Psoas muscle (tissue), 8 donors: Measurements from ENCODE around the gene COLEC12. TPM values are rescaled to one million over a fixed set of nuclear protein-coding genes. Genes with fewer than 3 reads are reported as not detected.

Source experiments
- ATAC-seq, 4 donors: fragments of 200-7000 bp; cut with Tn5 transposase; one replicate each; pipeline ENCODE4 v1.9.1; 2020; ENCODE audit warnings: moderate library complexity in 3 of 4, mild to moderate bottlenecking in 2 of 4
- DNase-seq, 2 donors: peaks; one replicate each; pipeline ENCODE4 v3.0.0-alpha.2; 2020
- H3K27ac ChIP-seq: fragments of 200-600 bp; one replicate; pipeline ENCODE4 v1.8.0; 2022
- H3K27me3 ChIP-seq, 3 donors: fragments of 200-600 bp in 1 of 3; one replicate each; pipeline versions ENCODE4 v1.6.1 to v1.8.0; 2013 to 2022; ENCODE audit warnings: low read length in 2 of 3, mild to moderate bottlenecking in 2 of 3, moderate library complexity in 1 of 3; ENCODE audit not compliant: insufficient read depth in 3 of 3
- H3K36me3 ChIP-seq, 2 donors: fragments of 200-600 bp in 1 of 2; one replicate each; pipeline versions ENCODE4 v1.6.1 to v1.8.0; 2013 to 2022; ENCODE audit warnings: low read depth in 1 of 2, mild to moderate bottlenecking in 1 of 2, moderate library complexity in 1 of 2; ENCODE audit not compliant: insufficient read depth in 1 of 2
- H3K4me1 ChIP-seq: fragments of 200-600 bp; one replicate; pipeline ENCODE4 v1.8.0; 2022
- H3K4me3 ChIP-seq: fragments of 200-600 bp; one replicate; pipeline ENCODE4 v1.8.0; 2022; ENCODE audit warnings: mild to moderate bottlenecking
- H3K9me3 ChIP-seq: fragments of 200-600 bp; one replicate; pipeline ENCODE4 v1.8.0; 2022
- WGBS, 3 donors: extraction: QIAGEN DNeasy Blood & Tissue Kit; methylation state at CpG; one replicate each; pipeline versions ENCODE4 v1.1.6 to v1.1.7; 2013; 5-methylcytosine and 5-hydroxymethylcytosine counted together
- intact Hi-C, 2 donors: fragments of 100-400 bp; cut with DNase I; formaldehyde crosslinking; loops; one replicate each; pipeline versions ENCODE4 v1.11.0 to v1.14.2; 2022
- polyA plus RNA-seq, 3 donors: library from polyadenylated mRNA; stranded (reverse); fragments of 200-250 nt; gene quantifications; one replicate each; pipeline ENCODE4 v1.2.3, GENCODE V29; 2013
- total RNA-seq, 4 donors: library from RNA; stranded (reverse); fragmentation: NEBNext Ultra II Directional in 2 of 4; extraction: Animal tissue kit (Norgen Biotek cat#: 25700) in 2 of 4; gene quantifications; one replicate each; pipeline versions ENCODE4 v1.2.1 to v1.2.4, GENCODE V29; 2021 to 2023
- TF ChIP-seq, protein P1 (sequence below): fragments of 200-600 bp; IDR thresholded peaks from one replicate; pipeline ENCODE4 v1.8.0; 2022; ENCODE audit warnings: antibody characterized with exemption
- donor health status: healthy with polysubstance abuse.
- donor health status: DM: no; HTN: no; CAD: no; lungs with moderate emphysema.
- donor health status: Bipolar disorder and iron deficiency.
- donor health status: healthy.
- donor health status: DM: yes; HTN: yes; CAD: no.
- donor health status: DM: no; HTN: no; CAD: no.
- donor health status: DM: no; HTN: no; CAD: no.
- donor health status: DM: yes; HTN: yes; CAD: no.

COLEC12 gene
- total and polyA plus RNA-seq, 7 donors, result 0.80 to 6.4 (median 3.4) TPM

DNA sequence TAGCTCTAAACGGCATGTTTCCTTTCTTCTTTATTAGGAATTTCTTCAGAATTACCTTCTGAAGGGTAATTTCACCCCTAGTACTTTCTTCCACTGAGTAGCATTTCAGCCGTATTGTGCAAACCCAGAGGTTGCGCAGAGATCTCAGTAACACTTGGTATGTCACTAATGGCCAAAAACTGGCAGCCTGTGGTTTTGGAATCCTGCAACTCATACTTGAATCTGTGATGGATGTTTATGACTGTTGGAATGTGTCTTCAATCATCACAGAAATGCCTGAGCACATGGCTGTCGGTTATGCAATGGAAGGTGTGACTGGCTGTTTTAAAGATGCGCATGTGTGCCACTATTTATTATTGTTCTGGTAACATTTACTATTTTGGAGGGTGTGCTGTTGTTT, 100.0 kb downstream of the COLEC12 start:
- H3K27ac ChIP-seq, result no peak overlapping the region
- no peaks in the 10 kb centered on the region for H3K27me3 ChIP-seq
- DNase-seq (no peak), ATAC-seq (no peak)
- H3K4me3 ChIP-seq, result no peak overlapping the region
- no peaks in the 10 kb centered on the region for H3K36me3 ChIP-seq
- intact Hi-C loops, result no loop called here
- TF ChIP-seq, protein P1, sequence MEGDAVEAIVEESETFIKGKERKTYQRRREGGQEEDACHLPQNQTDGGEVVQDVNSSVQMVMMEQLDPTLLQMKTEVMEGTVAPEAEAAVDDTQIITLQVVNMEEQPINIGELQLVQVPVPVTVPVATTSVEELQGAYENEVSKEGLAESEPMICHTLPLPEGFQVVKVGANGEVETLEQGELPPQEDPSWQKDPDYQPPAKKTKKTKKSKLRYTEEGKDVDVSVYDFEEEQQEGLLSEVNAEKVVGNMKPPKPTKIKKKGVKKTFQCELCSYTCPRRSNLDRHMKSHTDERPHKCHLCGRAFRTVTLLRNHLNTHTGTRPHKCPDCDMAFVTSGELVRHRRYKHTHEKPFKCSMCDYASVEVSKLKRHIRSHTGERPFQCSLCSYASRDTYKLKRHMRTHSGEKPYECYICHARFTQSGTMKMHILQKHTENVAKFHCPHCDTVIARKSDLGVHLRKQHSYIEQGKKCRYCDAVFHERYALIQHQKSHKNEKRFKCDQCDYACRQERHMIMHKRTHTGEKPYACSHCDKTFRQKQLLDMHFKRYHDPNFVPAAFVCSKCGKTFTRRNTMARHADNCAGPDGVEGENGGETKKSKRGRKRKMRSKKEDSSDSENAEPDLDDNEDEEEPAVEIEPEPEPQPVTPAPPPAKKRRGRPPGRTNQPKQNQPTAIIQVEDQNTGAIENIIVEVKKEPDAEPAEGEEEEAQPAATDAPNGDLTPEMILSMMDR, result no peak
- 74 to 78% (median 74%) methylated on average over 5 of the region's 5 CpGs for WGBS, 3 donors
- no peaks in the 10 kb centered on the region for H3K4me1 ChIP-seq
- no peaks in the 10 kb centered on the region for H3K9me3 ChIP-seq

DNA sequence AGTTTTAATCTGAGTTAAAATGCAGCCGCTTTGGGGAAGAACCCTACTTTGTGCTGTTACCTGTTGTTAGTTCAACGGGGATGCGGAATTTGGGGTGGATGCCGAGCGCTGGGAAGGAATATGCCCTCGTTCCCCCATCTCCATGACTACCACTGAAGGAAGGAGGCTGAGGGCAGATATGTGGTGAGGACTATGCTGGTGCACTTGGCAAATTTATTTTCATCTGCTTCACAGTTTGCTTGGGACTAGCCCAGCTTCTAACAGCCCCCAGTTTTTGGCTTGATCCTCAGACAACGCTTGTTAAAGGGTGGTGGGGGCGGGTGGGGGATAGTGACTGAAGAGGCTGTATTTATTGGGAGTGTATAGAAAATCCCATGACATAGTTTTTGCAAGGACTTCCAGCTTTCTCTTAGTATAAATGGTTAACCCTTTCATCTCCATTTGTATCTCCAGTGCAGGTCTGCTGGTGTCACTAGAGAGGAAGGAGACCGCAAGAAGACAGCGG, 100.8 kb downstream of the COLEC12 start:
- Histone ChIP-seq H3K27me3 (no peaks in the 10 kb centered on the region), H3K27ac (no peak overlapping the region), H3K4me1 (no peaks in the 10 kb centered on the region), H3K36me3 (no peaks in the 10 kb centered on the region), H3K9me3 (no peaks in the 10 kb centered on the region), H3K4me3 (no peak overlapping the region)
- TF ChIP-seq, protein P1, result no peak
- intact Hi-C loops, result no loop called here
- WGBS, 3 donors, result 64 to 69% (median 65%) methylated on average over 10 of the region's 10 CpGs
- ATAC-seq, result no peak
- no peak for DNase-seq

GRCh38 chr18:398935-399630, 101.4 kb downstream of the COLEC12 start:
- TF ChIP-seq, protein P1, result no peak
- no peaks in the 10 kb centered on the region for H3K36me3 ChIP-seq
- no peaks in the 10 kb centered on the region for H3K27me3 ChIP-seq
- H3K27ac ChIP-seq, result no peak overlapping the region
- 40 to 57% (median 53%) methylated on average over 8 of the region's 8 CpGs for WGBS, 3 donors
- H3K9me3 ChIP-seq, result no peaks in the 10 kb centered on the region
- ATAC-seq (no peak), DNase-seq (no peak)
- no peak overlapping the region for H3K4me3 ChIP-seq
- intact Hi-C loops, result no loop called here
- H3K4me1 ChIP-seq, result no peaks in the 10 kb centered on the region

DNA sequence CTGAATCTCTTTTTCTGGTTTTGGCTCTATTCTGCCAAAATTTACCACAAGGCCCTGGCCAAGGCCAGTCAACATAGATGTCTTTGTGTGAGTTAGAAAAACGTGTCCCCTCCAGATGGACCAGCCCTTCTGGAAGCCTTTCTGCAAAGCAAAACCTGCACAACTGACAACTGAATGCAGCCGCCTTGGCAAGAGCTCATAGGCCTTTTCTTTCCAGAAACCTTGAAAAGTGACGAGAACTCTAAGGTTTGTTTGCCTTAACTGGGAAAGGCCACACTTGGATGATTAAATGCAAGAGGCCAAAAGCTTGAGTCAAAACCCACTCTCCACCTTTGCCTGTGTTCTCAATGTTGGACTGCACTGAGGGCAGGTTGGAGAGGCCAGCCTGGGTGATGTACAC, 103.9 kb downstream of the COLEC12 start:
- ATAC-seq, result no peak

More for the DNA sequence above, 103.9 kb downstream of the COLEC12 start:
- Histone ChIP-seq H3K36me3 (no peaks in the 10 kb centered on the region), H3K4me1 (no peaks in the 10 kb centered on the region), H3K9me3 (no peaks in the 10 kb centered on the region), H3K27me3 (no peaks in the 10 kb centered on the region), H3K4me3 (no peak overlapping the region), H3K27ac (no peak overlapping the region)
- no peak for DNase-seq
- intact Hi-C loops, result no loop called here
- 63 to 77% (median 72%) methylated on average over 3 of the region's 3 CpGs for WGBS, 3 donors
- TF ChIP-seq, protein P1, result no peak
